HL-60 (cell line): ENCODE measurements around the gene CHMP5.

Source experiments
- DNase-seq, 2 experiments: peaks; one replicate each; pipeline ENCODE4 v3.0.0-alpha.2; 2010 to 2020; ENCODE audit warnings: low read depth in 1 of 2, low spot score in 1 of 2
- H3K27ac ChIP-seq: fragments of 250-450 bp; sonication (Bioruptor Pico); replicated peaks from 2 replicates; pipeline ENCODE4 v1.5.1; 2020; ENCODE audit warnings: mild to moderate bottlenecking, moderate library complexity
- H3K27me3 ChIP-seq: fragments of 250-450 bp; sonication (Bioruptor Pico); 2 replicates; pipeline ENCODE4 v1.5.1; 2021; ENCODE audit warnings: mild to moderate bottlenecking, moderate library complexity; ENCODE audit not compliant: insufficient read depth, poor library complexity, severe bottlenecking
- H3K4me3 ChIP-seq: replicated peaks from 2 replicates; pipeline ENCODE4 v1.5.1; 2011; ENCODE audit warnings: mild to moderate bottlenecking, control low read depth, low read length; ENCODE audit not compliant: insufficient read depth
- GABPA ChIP-seq: IDR thresholded peaks from 2 replicates; pipeline ENCODE4 v1.6.1; 2012; ENCODE audit warnings: low read depth
- POLR2AphosphoS5 ChIP-seq: IDR thresholded peaks from 2 replicates; pipeline ENCODE4 v1.6.1; 2012; ENCODE audit warnings: low read depth
- SPI1 ChIP-seq: IDR thresholded peaks from 2 replicates; pipeline ENCODE4 v1.6.1; 2012; ENCODE audit warnings: low read depth, mild to moderate bottlenecking, borderline replicate concordance
- TF ChIP-seq, protein P1 (sequence below): IDR thresholded peaks from one replicate; pipeline ENCODE4 v1.5.1; 2011; ENCODE audit warnings: low read length, control low read depth, inconsistent platforms; ENCODE audit not compliant: insufficient read depth
- TF ChIP-seq, protein P2 (sequence below): IDR thresholded peaks from 2 replicates; pipeline ENCODE4 v1.6.1; 2012; ENCODE audit warnings: low read depth; ENCODE audit not compliant: insufficient replicate concordance

Gene CHMP5

DNA sequence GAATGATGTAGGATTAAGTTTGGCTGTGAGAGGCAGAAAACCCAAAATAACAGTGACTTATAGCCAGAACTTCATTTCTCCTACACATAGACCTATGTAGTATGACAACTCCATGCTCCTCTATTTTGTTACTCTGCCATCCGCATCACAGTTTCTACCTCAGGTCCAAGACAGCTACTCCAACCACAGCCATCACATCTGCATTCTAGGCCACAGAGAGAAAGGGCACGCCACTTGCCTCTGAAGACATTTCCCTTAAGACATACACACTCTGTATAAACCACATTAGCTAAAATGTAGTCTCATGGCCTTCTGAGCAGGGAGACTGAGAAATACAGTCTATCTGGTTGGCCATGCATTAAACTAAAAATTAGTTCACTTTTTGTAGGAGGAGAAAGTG lies 14.9 kb upstream of the CHMP5 start:
- no peak overlapping the region for H3K4me3 ChIP-seq
- H3K27me3 ChIP-seq: no peaks in the 10 kb centered on the region
- DNase-seq: no peak
- no peak overlapping the region for H3K27ac ChIP-seq
- TF ChIP-seq, protein P1, sequence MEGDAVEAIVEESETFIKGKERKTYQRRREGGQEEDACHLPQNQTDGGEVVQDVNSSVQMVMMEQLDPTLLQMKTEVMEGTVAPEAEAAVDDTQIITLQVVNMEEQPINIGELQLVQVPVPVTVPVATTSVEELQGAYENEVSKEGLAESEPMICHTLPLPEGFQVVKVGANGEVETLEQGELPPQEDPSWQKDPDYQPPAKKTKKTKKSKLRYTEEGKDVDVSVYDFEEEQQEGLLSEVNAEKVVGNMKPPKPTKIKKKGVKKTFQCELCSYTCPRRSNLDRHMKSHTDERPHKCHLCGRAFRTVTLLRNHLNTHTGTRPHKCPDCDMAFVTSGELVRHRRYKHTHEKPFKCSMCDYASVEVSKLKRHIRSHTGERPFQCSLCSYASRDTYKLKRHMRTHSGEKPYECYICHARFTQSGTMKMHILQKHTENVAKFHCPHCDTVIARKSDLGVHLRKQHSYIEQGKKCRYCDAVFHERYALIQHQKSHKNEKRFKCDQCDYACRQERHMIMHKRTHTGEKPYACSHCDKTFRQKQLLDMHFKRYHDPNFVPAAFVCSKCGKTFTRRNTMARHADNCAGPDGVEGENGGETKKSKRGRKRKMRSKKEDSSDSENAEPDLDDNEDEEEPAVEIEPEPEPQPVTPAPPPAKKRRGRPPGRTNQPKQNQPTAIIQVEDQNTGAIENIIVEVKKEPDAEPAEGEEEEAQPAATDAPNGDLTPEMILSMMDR: no peak
- TF ChIP-seq POLR2AphosphoS5 (no peak), GABPA (no peak), SPI1 (no peak)
- TF ChIP-seq, protein P2, sequence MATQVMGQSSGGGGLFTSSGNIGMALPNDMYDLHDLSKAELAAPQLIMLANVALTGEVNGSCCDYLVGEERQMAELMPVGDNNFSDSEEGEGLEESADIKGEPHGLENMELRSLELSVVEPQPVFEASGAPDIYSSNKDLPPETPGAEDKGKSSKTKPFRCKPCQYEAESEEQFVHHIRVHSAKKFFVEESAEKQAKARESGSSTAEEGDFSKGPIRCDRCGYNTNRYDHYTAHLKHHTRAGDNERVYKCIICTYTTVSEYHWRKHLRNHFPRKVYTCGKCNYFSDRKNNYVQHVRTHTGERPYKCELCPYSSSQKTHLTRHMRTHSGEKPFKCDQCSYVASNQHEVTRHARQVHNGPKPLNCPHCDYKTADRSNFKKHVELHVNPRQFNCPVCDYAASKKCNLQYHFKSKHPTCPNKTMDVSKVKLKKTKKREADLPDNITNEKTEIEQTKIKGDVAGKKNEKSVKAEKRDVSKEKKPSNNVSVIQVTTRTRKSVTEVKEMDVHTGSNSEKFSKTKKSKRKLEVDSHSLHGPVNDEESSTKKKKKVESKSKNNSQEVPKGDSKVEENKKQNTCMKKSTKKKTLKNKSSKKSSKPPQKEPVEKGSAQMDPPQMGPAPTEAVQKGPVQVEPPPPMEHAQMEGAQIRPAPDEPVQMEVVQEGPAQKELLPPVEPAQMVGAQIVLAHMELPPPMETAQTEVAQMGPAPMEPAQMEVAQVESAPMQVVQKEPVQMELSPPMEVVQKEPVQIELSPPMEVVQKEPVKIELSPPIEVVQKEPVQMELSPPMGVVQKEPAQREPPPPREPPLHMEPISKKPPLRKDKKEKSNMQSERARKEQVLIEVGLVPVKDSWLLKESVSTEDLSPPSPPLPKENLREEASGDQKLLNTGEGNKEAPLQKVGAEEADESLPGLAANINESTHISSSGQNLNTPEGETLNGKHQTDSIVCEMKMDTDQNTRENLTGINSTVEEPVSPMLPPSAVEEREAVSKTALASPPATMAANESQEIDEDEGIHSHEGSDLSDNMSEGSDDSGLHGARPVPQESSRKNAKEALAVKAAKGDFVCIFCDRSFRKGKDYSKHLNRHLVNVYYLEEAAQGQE: no peak

DNA sequence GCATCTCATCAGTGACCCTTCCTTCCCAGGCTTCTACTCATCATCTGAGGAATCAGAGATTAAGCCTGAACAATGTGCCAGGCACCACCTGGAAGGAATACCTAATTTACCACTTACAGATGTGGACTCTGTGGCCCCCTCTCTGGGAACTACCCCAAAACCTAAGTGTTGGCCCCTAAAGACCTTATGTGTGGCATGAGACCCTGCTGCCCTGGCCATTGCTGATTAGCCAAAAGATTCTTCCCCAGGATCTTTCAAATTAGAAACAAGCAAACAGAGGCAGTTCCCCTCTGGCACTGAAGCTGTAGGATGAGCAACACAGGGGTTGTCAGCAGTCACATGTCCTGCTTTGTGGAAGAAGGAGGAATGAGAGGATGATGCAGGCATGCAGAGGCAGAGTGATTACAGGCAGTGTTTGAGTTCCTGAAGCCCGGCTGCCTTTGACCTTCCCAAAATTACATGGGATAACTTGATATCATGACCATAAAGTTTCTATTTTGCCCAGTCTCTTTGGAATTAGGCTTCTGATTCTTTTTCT lies 14.3 kb upstream of the CHMP5 start:
- DNase-seq: no peak
- Histone ChIP-seq H3K27ac (no peak overlapping the region), H3K27me3 (no peaks in the 10 kb centered on the region), H3K4me3 (no peak overlapping the region)
- TF ChIP-seq, protein P1: no peak
- TF ChIP-seq POLR2AphosphoS5 (no peak), SPI1 (no peak), GABPA (no peak)
- TF ChIP-seq, protein P2: no peak

DNA sequence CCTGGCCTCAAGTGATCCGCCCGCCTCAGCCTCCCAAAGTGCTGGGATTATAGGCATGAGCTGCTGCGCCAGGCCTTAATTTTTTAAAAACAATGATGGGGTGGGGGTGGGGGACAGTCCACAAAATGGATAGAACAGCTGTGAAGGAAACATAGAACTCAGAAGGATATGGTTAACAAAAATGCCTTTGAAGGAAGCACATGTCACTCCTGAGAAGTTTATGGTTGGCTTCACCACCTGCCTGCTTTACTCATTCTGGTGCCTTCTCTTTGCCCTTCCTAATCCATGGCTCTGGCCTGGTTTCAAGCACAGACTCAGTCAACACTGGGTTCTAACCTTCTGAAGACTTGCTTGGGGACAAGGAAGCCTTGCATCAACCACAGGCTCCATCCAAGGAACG lies 10.6 kb upstream of the CHMP5 start:
- no peak for TF ChIP-seq POLR2AphosphoS5
- no peak for TF ChIP-seq SPI1
- TF ChIP-seq, protein P1: no peak
- TF ChIP-seq, protein P2: no peak
- TF ChIP-seq GABPA: no peak
- no peak for DNase-seq
- Histone ChIP-seq H3K4me3 (no peak overlapping the region), H3K27ac (no peak overlapping the region), H3K27me3 (no peaks in the 10 kb centered on the region)
